Measurements from ENCODE around the gene MKNK2. TPM values are rescaled to one million over a fixed set of nuclear protein-coding genes. Genes with fewer than 3 reads are reported as not detected.

MKNK2 gene
- total RNA-seq, 1 experiment from 2014 or later = 38.6 TPM

GRCh38 chr19:2064395-2064787 is 13.3 kb upstream of the MKNK2 start:
- no peaks in the 10 kb centered on the region for H3K36me3 ChIP-seq
- H3K9me3 ChIP-seq = no peaks in the 10 kb centered on the region
- DNase-seq = no peak
- no peak overlapping the region for H3K4me3 ChIP-seq
- H3K27me3 ChIP-seq = no peaks in the 10 kb centered on the region

- H3K27me3 ChIP-seq = no peaks in the 10 kb centered on the region
- H3K4me3 ChIP-seq = no peak overlapping the region
- no peaks in the 10 kb centered on the region for H3K36me3 ChIP-seq
- no peaks in the 10 kb centered on the region for H3K9me3 ChIP-seq
- no peak for DNase-seq
These were observed 12.8 kb upstream of the MKNK2 start for GRCh38 chr19:2063824-2064223.

GRCh38 chr19:2062770-2063169 is 11.7 kb upstream of the MKNK2 start:
- no peak overlapping the region for H3K4me3 ChIP-seq
- H3K36me3 ChIP-seq = no peaks in the 10 kb centered on the region
- H3K27me3 ChIP-seq = no peaks in the 10 kb centered on the region
- no peaks in the 10 kb centered on the region for H3K9me3 ChIP-seq
- DNase-seq = no peak

GRCh38 chr19:2062389-2062729 is 11.3 kb upstream of the MKNK2 start:
- DNase-seq = no peak
- H3K4me3 ChIP-seq = no peak overlapping the region
- no peaks in the 10 kb centered on the region for H3K27me3 ChIP-seq
- H3K36me3 ChIP-seq = no peaks in the 10 kb centered on the region
- H3K9me3 ChIP-seq = no peaks in the 10 kb centered on the region

- H3K36me3 ChIP-seq = no peaks in the 10 kb centered on the region
- no peaks in the 10 kb centered on the region for H3K27me3 ChIP-seq
- H3K9me3 ChIP-seq = no peaks in the 10 kb centered on the region
- peak overlapping the region; percentile 59 for H3K4me3 ChIP-seq
- peak; percentile 92 for DNase-seq
These were observed 10.7 kb upstream of the MKNK2 start for GRCh38 chr19:2061495-2062388.

GRCh38 chr19:2060884-2061494 is 9.9 kb upstream of the MKNK2 start:
- Histone ChIP-seq H3K27me3 (no peaks in the 10 kb centered on the region), H3K9me3 (no peaks in the 10 kb centered on the region), H3K36me3 (no peaks in the 10 kb centered on the region), H3K4me3 (peak overlapping the region; percentile 59)
- peak; percentile 76 for DNase-seq

GRCh38 chr19:2059422-2060201 is 8.6 kb upstream of the MKNK2 start:
- Histone ChIP-seq H3K4me3 (peak overlapping the region; percentile 8; the same call in 1 of the 2 replicates), H3K36me3 (no peaks in the 10 kb centered on the region), H3K9me3 (no peaks in the 10 kb centered on the region), H3K27me3 (no peaks in the 10 kb centered on the region)
- DNase-seq = peak; percentile 85

GRCh38 chr19:2058570-2059421 is 7.8 kb upstream of the MKNK2 start:
- Histone ChIP-seq H3K4me3 (no peak overlapping the region), H3K36me3 (no peaks in the 10 kb centered on the region), H3K9me3 (no peaks in the 10 kb centered on the region), H3K27me3 (no peaks in the 10 kb centered on the region)
- no peak for DNase-seq

GRCh38 chr19:2057484-2058469 is 6.7 kb upstream of the MKNK2 start:
- Histone ChIP-seq H3K9me3 (no peaks in the 10 kb centered on the region), H3K4me3 (no peak overlapping the region), H3K36me3 (no peaks in the 10 kb centered on the region), H3K27me3 (no peaks in the 10 kb centered on the region)
- no peak for DNase-seq

- H3K9me3 ChIP-seq = no peaks in the 10 kb centered on the region
- no peaks in the 10 kb centered on the region for H3K36me3 ChIP-seq
- no peak overlapping the region for H3K4me3 ChIP-seq
- H3K27me3 ChIP-seq = no peaks in the 10 kb centered on the region
- DNase-seq = no peak
These were observed 5.8 kb upstream of the MKNK2 start for GRCh38 chr19:2056837-2057192.

GRCh38 chr19:2055931-2056836 is 5.1 kb upstream of the MKNK2 start:
- peak; percentile 40 for DNase-seq
- Histone ChIP-seq H3K4me3 (no peak overlapping the region), H3K36me3 (no peaks in the 10 kb centered on the region), H3K9me3 (no peaks in the 10 kb centered on the region), H3K27me3 (no peaks in the 10 kb centered on the region)

- no peak for DNase-seq
- Histone ChIP-seq H3K27me3 (no peaks in the 10 kb centered on the region), H3K4me3 (no peak overlapping the region), H3K36me3 (no peaks in the 10 kb centered on the region), H3K9me3 (no peaks in the 10 kb centered on the region)
These were observed 3.7 kb upstream of the MKNK2 start for GRCh38 chr19:2054763-2055162.

GRCh38 chr19:2053601-2054389 is 2.8 kb upstream of the MKNK2 start:
- Histone ChIP-seq H3K36me3 (no peaks in the 10 kb centered on the region), H3K27me3 (no peaks in the 10 kb centered on the region), H3K9me3 (no peaks in the 10 kb centered on the region), H3K4me3 (no peak overlapping the region)
- DNase-seq = peak; percentile 87

Measured in MG63 (cell line).